Measurements from ENCODE around the gene SYT8.
A peak's percentile ranks its signal among the peaks of the same experiment; 100 is the strongest.

The SYT8 gene

GRCh38 chr11:1832211-1832919 lies 2.4 kb upstream of the SYT8 start:
- DNase-seq, result peak; percentile 50 to 84 (median 69)

- DNase-seq, result peak in 1 of 4 experiments; percentile 49
Measured at GRCh38 chr11:1832920-1833295, 1.9 kb upstream of the SYT8 start.

- DNase-seq, result no peak
Measured at GRCh38 chr11:1834062-1834610, 654 bp upstream of the SYT8 start.

GRCh38 chr11:1835671-1836010 lies 851 bp downstream of the SYT8 start:
- no peak for DNase-seq

- DNase-seq, result no peak
Measured at GRCh38 chr11:1836011-1836945, 1.5 kb downstream of the SYT8 start.

GRCh38 chr11:1837171-1838076 lies 2.6 kb downstream of the SYT8 start:
- peak; percentile 74 to 85 (median 78) for DNase-seq

GRCh38 chr11:1838077-1838425 lies 3.3 kb downstream of the SYT8 start:
- peak in 1 of 4 experiments; percentile 45 for DNase-seq

- no peak for DNase-seq
Measured at GRCh38 chr11:1838426-1839144, 3.8 kb downstream of the SYT8 start, which contains the start of gene TNNI2. TNNI2 (plus strand) TSS chr11:1838981; CDS start chr11:1839697, 716 bp downstream.

- DNase-seq, result no peak
Measured at GRCh38 chr11:1839204-1839923, 4.6 kb downstream of the SYT8 start.

GRCh38 chr11:1839924-1840779 lies 5.4 kb downstream of the SYT8 start:
- DNase-seq, result peak; percentile 91 to 95 (median 94)

GRCh38 chr11:1840780-1841480 lies 6.1 kb downstream of the SYT8 start:
- no peak for DNase-seq

GRCh38 chr11:1841511-1842148 lies 6.8 kb downstream of the SYT8 start:
- no peak for DNase-seq

GRCh38 chr11:1842149-1843097 lies 7.6 kb downstream of the SYT8 start:
- no peak for DNase-seq

- DNase-seq, result no peak
Measured at GRCh38 chr11:1843098-1843473, 8.3 kb downstream of the SYT8 start.

GRCh38 chr11:1843796-1844195 lies 9.0 kb downstream of the SYT8 start:
- no peak for DNase-seq

GRCh38 chr11:1844221-1845094 lies 9.7 kb downstream of the SYT8 start:
- peak; percentile 69 to 84 (median 75) for DNase-seq

- DNase-seq, result no peak
Measured at GRCh38 chr11:1845095-1845429, 10.3 kb downstream of the SYT8 start.

All from suppressor macrophage (primary cell).